Small intestine (tissue), 7 donors: ENCODE data around the gene PCNT. TPM values are rescaled to one million over a fixed set of nuclear protein-coding genes. Genes with fewer than 3 reads are reported as not detected.
"Not testable (repeated sequence)": the region's sequence is repeated elsewhere in the genome, so short reads cannot be mapped to it uniquely, and the experiment has no call there.

Experiments
- DNase-seq, 2 donors: peaks; one replicate each; pipeline versions ENCODE4 v3.0.0 to v3.0.0-alpha.2; 2013
- FAIRE-seq: peaks from 2 replicates; lab custom pipeline; 2012; peaks lifted over from hg19 to GRCh38; lab: Jason Lieb, UNC
- H3K27ac ChIP-seq, 3 donors: one replicate each; pipeline ENCODE4 v1.5.1; 2013; ENCODE audit warnings: low read length in 2 of 3, mild to moderate bottlenecking in 2 of 3, control low read depth in 1 of 3, inconsistent platforms in 1 of 3, low read depth in 1 of 3, moderate library complexity in 1 of 3
- H3K27me3 ChIP-seq, 3 donors: one replicate each; pipeline ENCODE4 v1.6.1; 2013; ENCODE audit warnings: low read length in 3 of 3, inconsistent platforms in 1 of 3; ENCODE audit not compliant: control insufficient read depth in 3 of 3, insufficient read depth in 3 of 3
- H3K36me3 ChIP-seq, 3 donors: one replicate each; pipeline ENCODE4 v1.6.1; 2013; ENCODE audit warnings: low read length in 3 of 3, inconsistent platforms in 1 of 3, low read depth in 1 of 3, mild to moderate bottlenecking in 1 of 3, moderate library complexity in 1 of 3; ENCODE audit not compliant: control insufficient read depth in 3 of 3, insufficient read depth in 2 of 3
- H3K4me1 ChIP-seq, 3 donors: one replicate each; pipeline ENCODE4 v1.6.1; 2013; ENCODE audit warnings: low read length in 2 of 3, inconsistent platforms in 1 of 3, low read depth in 1 of 3, mild to moderate bottlenecking in 1 of 3, moderate library complexity in 1 of 3; ENCODE audit not compliant: control insufficient read depth in 3 of 3, insufficient read depth in 2 of 3
- H3K4me3 ChIP-seq, 3 donors: one replicate each; pipeline ENCODE4 v1.5.1; 2013; ENCODE audit warnings: low read length in 3 of 3, control low read depth in 1 of 3, inconsistent platforms in 1 of 3, low read depth in 1 of 3, mild to moderate bottlenecking in 1 of 3, moderate library complexity in 1 of 3
- H3K9me3 ChIP-seq, 2 donors: one replicate each; pipeline ENCODE4 v1.6.1; 2013; ENCODE audit warnings: low read depth in 1 of 2, low read length in 1 of 2; ENCODE audit not compliant: control insufficient read depth in 2 of 2, insufficient read depth in 1 of 2
- WGBS, 3 donors: extraction: QIAGEN DNeasy Blood & Tissue Kit; methylation state at CpG; one replicate each; pipeline ENCODE4 v1.1.7; 2013; 5-methylcytosine and 5-hydroxymethylcytosine counted together
- polyA plus RNA-seq, 4 donors: library from polyadenylated mRNA; stranded (reverse) in 3 of 4; unstranded in 1 of 4; fragments of 200-250 nt in 3 of 4; fragments of 120-200 nt in 1 of 4; gene quantifications; one replicate each; pipeline versions ENCODE4 v1.2.1 to v1.2.3, GENCODE V29; 2013
- donor health status: healthy with polysubstance abuse.
- donor health status: control.
- donor health status: control.
- donor health status: Bipolar disorder and iron deficiency.
- donor health status: healthy.

Gene PCNT
- polyA plus RNA-seq, 4 donors = 9.2 to 15.4 (median 12.9) TPM

GRCh38 chr21:46372014-46372485, 48.1 kb downstream of the PCNT start:
- DNase-seq = no peak
- Histone ChIP-seq H3K36me3 (peaks cover 0 to 41% (median 4%) of the 10 kb centered on the region in 3 donors), H3K4me1 (no peaks in the 10 kb centered on the region), H3K27me3 (no peaks in the 10 kb centered on the region), H3K4me3 (no peak overlapping the region), H3K9me3 (no peaks in the 10 kb centered on the region), H3K27ac (no peak overlapping the region)
- 97 to 98% (median 97%) methylated on average over 7 of the region's 7 CpGs for WGBS, 3 donors
- FAIRE-seq = no peak

- not testable (repeated sequence) for H3K9me3 ChIP-seq, H3K27ac ChIP-seq, DNase-seq, FAIRE-seq, H3K27me3 ChIP-seq, H3K4me3 ChIP-seq, H3K4me1 ChIP-seq
- 92 to 95% (median 93%) methylated on average over 10 of the region's 10 CpGs for WGBS, 3 donors
- peaks cover 0 to 37% (median 3%) of the 10 kb centered on the region in 3 donors for H3K36me3 ChIP-seq
Observed at GRCh38 chr21:46372947-46373346, 49.0 kb downstream of the PCNT start.

GRCh38 chr21:46374761-46375389, 50.9 kb downstream of the PCNT start:
- no peak overlapping the region for H3K4me3 ChIP-seq
- H3K36me3 ChIP-seq = peaks cover 0 to 38% (median 0%) of the 10 kb centered on the region in 3 donors
- peaks cover 0 to 9% of the 10 kb centered on the region in 2 donors for H3K9me3 ChIP-seq
- no peak overlapping the region for H3K27ac ChIP-seq
- no peaks in the 10 kb centered on the region for H3K4me1 ChIP-seq
- H3K27me3 ChIP-seq = no peaks in the 10 kb centered on the region
- DNase-seq = no peak
- 88 to 92% (median 89%) methylated on average over 21 of the region's 21 CpGs for WGBS, 3 donors
- FAIRE-seq = no peak

- Histone ChIP-seq H3K9me3 (peaks cover 0 to 10% of the 10 kb centered on the region in 2 donors), H3K27me3 (no peaks in the 10 kb centered on the region), H3K36me3 (peaks cover 0 to 39% (median 0%) of the 10 kb centered on the region in 3 donors), H3K4me3 (no peak overlapping the region), H3K4me1 (no peaks in the 10 kb centered on the region), H3K27ac (no peak overlapping the region)
- DNase-seq (no peak), FAIRE-seq (no peak)
- WGBS, 3 donors = 96 to 98% (median 97%) methylated on average over 32 of the region's 32 CpGs
Observed at GRCh38 chr21:46375560-46376230, 51.7 kb downstream of the PCNT start.

- no peak overlapping the region for H3K4me3 ChIP-seq
- DNase-seq = no peak
- peaks cover 0 to 39% (median 0%) of the 10 kb centered on the region in 3 donors for H3K36me3 ChIP-seq
Observed at GRCh38 chr21:46376231-46376628, 52.3 kb downstream of the PCNT start.

GRCh38 chr21:46376856-46377453, 53.0 kb downstream of the PCNT start:
- no peak for FAIRE-seq
- Histone ChIP-seq H3K4me1 (no peaks in the 10 kb centered on the region), H3K36me3 (peaks cover 0 to 35% (median 2%) of the 10 kb centered on the region in 3 donors), H3K27ac (no peak overlapping the region), H3K4me3 (no peak overlapping the region), H3K27me3 (no peaks in the 10 kb centered on the region), H3K9me3 (peaks cover 0 to 10% of the 10 kb centered on the region in 2 donors)
- no peak for DNase-seq
- 79 to 83% (median 83%) methylated on average over 13 to 14 of the region's 14 CpGs for WGBS, 3 donors

More at GRCh38 chr21:46376231-46376628, 52.3 kb downstream of the PCNT start:
- H3K4me1 ChIP-seq = no peaks in the 10 kb centered on the region
- no peak for FAIRE-seq
- WGBS, 3 donors = 94 to 95% (median 94%) methylated on average over 10 of the region's 10 CpGs
- no peak overlapping the region for H3K27ac ChIP-seq
- no peaks in the 10 kb centered on the region for H3K27me3 ChIP-seq
- peaks cover 0 to 10% of the 10 kb centered on the region in 2 donors for H3K9me3 ChIP-seq

GRCh38 chr21:46377789-46378188, 53.8 kb downstream of the PCNT start:
- no peak overlapping the region for H3K27ac ChIP-seq
- H3K36me3 ChIP-seq = peaks cover 0 to 39% (median 2%) of the 10 kb centered on the region in 3 donors
- FAIRE-seq (no peak), DNase-seq (no peak)
- H3K4me1 ChIP-seq = no peaks in the 10 kb centered on the region
- 93 to 98% (median 95%) methylated on average over 14 of the region's 14 CpGs for WGBS, 3 donors
- peaks cover 0 to 10% of the 10 kb centered on the region in 2 donors for H3K9me3 ChIP-seq
- H3K27me3 ChIP-seq = no peaks in the 10 kb centered on the region
- H3K4me3 ChIP-seq = no peak overlapping the region

GRCh38 chr21:46379105-46379504, 55.1 kb downstream of the PCNT start:
- FAIRE-seq = no peak

More at GRCh38 chr21:46379105-46379504, 55.1 kb downstream of the PCNT start:
- Histone ChIP-seq H3K36me3 (peaks cover 0 to 35% (median 2%) of the 10 kb centered on the region in 3 donors), H3K4me1 (no peaks in the 10 kb centered on the region), H3K4me3 (no peak overlapping the region), H3K27ac (no peak overlapping the region), H3K9me3 (peaks cover 0 to 10% of the 10 kb centered on the region in 2 donors), H3K27me3 (no peaks in the 10 kb centered on the region)
- DNase-seq = no peak
- 94 to 98% (median 97%) methylated on average over 19 of the region's 19 CpGs for WGBS, 3 donors
